EH (cell line): ENCODE data around the gene IER5L.
A peak's percentile ranks its signal among the peaks of the same experiment; 100 is the strongest.

Experiments
- DNase-seq: peaks from one replicate; pipeline ENCODE4 v3.0.0-alpha.2; 2015; ENCODE audit warnings: low read depth

The IER5L gene

GRCh38 chr9:129177791-129178567 lies at the start of gene IER5L:
IER5L (minus strand) TSS chr9:129178261; CDS start chr9:129178052, 209 bp downstream.
- peak; percentile 95 for DNase-seq

DNA sequence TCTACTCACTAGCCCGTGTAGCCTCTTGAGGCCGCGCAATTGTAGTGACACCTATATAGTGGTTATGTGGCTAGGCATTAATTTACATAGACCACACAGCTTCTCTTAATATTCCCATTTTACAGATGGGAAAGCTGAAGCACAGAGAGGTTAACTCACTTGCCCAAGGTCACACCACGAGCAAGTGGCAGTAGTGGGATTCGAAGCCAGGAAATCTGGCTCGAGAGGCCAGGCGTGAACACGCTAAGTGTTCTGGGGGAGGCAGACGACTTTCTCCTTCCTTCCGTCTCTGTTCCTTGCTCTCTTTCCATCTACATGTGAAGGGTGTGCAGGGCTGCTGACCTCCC lies 49.8 kb upstream of the IER5L start:
- DNase-seq, result no peak

GRCh38 chr9:129225815-129226214 lies 47.8 kb upstream of the IER5L start:
- peak; percentile 87 for DNase-seq

DNA sequence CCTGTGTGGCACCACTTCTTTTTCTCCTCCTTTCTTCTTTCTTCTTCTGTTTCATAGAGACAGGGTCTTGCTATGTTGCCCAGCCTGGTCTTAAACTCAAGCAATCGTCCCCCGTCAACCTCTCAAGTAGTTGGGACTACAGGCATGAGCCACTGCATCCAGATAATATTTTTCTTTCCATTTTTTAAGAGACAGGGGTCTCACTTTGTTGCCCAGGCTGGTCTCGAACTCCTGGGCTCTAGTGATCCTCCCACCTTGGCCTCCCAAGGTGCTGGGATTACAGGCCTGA lies 47.4 kb upstream of the IER5L start:
- no peak for DNase-seq

GRCh38 chr9:129224618-129225489 lies 46.8 kb upstream of the IER5L start:
- DNase-seq, result no peak

DNA sequence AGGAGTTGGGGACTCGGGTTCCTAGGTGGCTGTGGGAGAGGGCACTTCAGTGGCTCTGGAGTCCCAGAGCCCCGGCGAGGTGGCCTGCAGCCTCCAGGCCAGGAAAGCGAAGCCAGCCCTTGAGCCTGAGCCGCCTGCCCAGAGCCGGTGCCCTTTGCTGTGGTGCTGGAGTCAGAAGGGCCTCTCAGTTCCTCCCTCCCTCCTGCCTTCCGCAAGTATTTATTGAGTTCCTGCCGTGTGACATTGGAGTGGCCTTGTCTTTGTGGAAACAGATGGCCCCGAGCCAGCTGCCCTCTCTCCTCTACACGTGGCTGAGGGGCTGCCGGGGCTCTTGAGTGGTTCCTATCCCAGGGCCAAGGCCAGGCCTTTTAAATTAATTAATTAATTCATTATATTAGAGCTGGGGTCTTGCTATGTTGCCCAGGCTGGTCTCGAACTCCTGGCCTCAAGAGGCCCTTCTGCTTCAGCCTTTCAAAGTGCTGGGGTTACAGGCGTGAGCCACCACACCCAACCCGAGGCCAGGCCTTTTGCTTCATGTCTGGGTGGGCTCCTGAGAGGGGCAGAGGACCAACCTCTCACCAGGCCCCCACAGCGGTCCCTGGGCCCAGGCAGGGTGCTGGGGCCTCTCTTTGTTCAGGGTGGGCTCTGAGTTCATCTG lies 45.6 kb upstream of the IER5L start:
- no peak for DNase-seq

GRCh38 chr9:129222819-129223218 lies 44.8 kb upstream of the IER5L start:
- DNase-seq, result no peak

- no peak for DNase-seq
These were observed 44.0 kb upstream of the IER5L start for GRCh38 chr9:129221979-129222635.

- no peak for DNase-seq
These were observed 43.2 kb upstream of the IER5L start for GRCh38 chr9:129221233-129221632.

GRCh38 chr9:129220771-129221170 lies 42.7 kb upstream of the IER5L start:
- DNase-seq, result no peak

- DNase-seq, result no peak
These were observed 40.9 kb upstream of the IER5L start for GRCh38 chr9:129218918-129219317.

- no peak for DNase-seq
These were observed 40.2 kb upstream of the IER5L start for GRCh38 chr9:129218272-129218625.

- no peak for DNase-seq
These were observed 35.5 kb upstream of the IER5L start for GRCh38 chr9:129213551-129213950.

DNA sequence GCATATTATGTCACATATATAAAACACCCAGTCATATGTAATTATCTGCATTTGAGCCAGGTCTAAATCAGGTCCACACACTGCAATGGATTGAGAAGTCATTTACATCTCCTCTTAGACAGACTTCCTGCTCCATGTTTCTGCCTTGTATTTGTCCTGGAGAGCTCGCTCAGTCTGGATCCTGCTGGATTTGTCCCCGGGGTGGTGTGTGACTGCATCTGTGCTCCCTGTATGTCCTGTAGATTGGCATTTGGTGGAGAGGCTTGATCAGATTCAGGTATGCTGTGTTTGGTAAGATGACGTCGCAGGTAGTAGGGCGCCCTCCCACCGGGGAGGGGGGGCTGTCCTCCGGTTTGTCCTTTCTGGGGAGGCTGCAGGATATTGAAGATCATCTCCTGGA lies 33.6 kb upstream of the IER5L start:
- DNase-seq, result no peak

GRCh38 chr9:129210125-129210524 lies 32.1 kb upstream of the IER5L start:
- DNase-seq, result no peak

- no peak for DNase-seq
These were observed 31.5 kb upstream of the IER5L start for GRCh38 chr9:129209580-129209979.

- DNase-seq, result no peak
These were observed 31.0 kb upstream of the IER5L start for GRCh38 chr9:129209109-129209508.

GRCh38 chr9:129208207-129209032 lies 30.4 kb upstream of the IER5L start:
- no peak for DNase-seq

DNA sequence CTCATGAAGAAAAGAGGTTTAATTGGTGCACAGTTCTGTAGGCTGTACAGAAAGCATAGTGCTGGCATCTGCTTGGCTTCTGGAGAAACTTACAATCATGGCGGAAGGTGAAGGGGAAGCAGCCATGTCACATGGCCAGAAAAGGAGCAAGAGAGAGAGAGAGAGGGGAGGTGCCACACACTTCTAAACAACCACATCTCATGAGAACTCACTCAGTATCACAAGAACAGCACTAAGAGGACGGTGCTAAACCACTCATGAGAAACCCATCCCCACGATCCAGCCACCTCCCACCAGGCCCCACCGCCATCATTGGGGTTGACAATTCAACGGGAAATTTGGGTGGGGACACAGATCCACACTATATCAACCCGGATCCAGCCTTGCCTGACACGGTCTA lies 28.8 kb upstream of the IER5L start:
- DNase-seq, result no peak

- no peak for DNase-seq
These were observed 28.3 kb upstream of the IER5L start for GRCh38 chr9:129206401-129206800.

DNA sequence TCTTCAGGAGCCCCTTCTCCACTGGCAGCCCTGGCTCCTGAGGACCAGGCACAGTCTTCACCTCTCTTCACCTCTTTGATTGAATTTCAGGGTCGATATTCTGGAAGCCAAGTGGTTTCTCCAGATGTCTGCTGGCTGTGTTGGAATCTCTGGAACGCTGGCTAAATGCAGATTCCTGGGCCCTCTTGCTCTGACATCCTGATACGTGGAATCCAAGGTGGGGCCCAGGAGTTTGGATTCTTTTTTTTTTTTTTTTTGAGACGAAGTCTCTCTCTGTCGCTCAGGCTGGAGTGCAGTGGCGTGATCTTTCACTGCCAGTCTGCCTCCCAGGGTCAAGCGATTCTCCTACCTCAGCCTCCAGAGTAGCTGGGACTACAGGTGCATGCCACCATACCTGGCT lies 26.8 kb upstream of the IER5L start:
- no peak for DNase-seq

DNA sequence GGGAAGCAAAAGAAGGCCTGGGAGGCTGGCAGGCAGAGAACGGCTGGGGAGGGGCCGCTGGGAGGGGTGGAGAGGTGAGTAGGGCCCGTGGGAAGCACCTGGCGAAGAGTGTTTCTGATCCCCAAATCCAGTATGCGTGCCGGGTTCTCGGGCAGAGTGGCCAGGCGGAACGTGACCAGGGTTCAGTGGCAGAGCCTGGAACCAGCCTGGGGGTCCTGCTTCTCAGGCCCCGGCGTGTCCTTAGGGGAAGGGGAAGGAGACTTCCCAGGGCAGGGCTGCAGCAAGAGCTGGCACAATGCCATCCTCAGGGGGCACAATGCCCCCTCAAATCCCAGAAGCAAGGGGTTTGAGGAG lies 25.5 kb upstream of the IER5L start:
- no peak for DNase-seq
